ENCODE results near the gene LEUTX.

DNA sequence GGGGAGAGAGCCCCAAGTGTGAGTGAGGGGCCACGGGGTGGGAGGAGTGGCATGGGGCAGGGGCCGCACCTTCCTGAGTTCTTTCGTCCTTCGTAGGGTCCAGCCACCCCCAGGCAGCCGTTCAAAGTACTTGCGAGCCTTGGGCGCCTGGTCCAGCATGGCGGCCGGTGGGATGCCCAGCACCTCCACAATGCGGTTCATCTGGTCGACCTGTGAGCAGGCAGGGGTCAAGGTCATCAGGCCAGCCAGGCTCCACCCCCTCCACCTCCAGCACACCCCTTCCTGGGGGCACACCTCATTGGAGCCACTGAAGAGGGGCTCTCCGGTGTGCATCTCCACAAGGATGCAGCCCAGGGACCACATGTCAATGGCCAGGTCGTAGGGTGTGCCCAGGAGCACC is 48.6 kb downstream of the LEUTX start:
- TF ChIP-seq, protein P1, sequence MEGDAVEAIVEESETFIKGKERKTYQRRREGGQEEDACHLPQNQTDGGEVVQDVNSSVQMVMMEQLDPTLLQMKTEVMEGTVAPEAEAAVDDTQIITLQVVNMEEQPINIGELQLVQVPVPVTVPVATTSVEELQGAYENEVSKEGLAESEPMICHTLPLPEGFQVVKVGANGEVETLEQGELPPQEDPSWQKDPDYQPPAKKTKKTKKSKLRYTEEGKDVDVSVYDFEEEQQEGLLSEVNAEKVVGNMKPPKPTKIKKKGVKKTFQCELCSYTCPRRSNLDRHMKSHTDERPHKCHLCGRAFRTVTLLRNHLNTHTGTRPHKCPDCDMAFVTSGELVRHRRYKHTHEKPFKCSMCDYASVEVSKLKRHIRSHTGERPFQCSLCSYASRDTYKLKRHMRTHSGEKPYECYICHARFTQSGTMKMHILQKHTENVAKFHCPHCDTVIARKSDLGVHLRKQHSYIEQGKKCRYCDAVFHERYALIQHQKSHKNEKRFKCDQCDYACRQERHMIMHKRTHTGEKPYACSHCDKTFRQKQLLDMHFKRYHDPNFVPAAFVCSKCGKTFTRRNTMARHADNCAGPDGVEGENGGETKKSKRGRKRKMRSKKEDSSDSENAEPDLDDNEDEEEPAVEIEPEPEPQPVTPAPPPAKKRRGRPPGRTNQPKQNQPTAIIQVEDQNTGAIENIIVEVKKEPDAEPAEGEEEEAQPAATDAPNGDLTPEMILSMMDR (IDR thresholded peaks at IDR 0.05) = no peak
- TF ChIP-seq POLR2A (IDR thresholded peaks at IDR 0.05) = no peak
- no peak for TF ChIP-seq POLR2AphosphoS5 (IDR thresholded peaks at IDR 0.05)

Data from gastroesophageal sphincter (tissue), 3 donors.